Endothelial cell of umbilical vein (primary cell): Measurements from ENCODE around the gene ZNF618. TPM values are rescaled to one million over a fixed set of nuclear protein-coding genes. Genes with fewer than 3 reads are reported as not detected.

Source experiments
- BruUV-seq: library from RNA; stranded (reverse); fragments of 400-500 nt; replicated peaks from 2 replicates; lab custom pipeline; 2021; lab: Mats Ljungman, UMichigan
- CTCF ChIA-PET: fragments of 300-600, 350-600 bp; sonication (Branson Sonifier 250); formaldehyde crosslinking; loops from one replicate; lab custom pipeline; 2021; ENCODE audit warnings: antibody characterized with exemption, inconsistent platforms; lab: Charles Lee
- POLR2A ChIA-PET: fragments of 300-600, 350-600 bp; sonication (Branson Sonifier 250); formaldehyde crosslinking; loops from one replicate; lab custom pipeline; 2021; ENCODE audit warnings: antibody characterized with exemption, inconsistent platforms; lab: Charles Lee
- DNase-seq: peaks from one replicate; pipeline ENCODE4 v3.0.0-alpha.2; 2011; ENCODE audit warnings: low read depth, low spot score
- FAIRE-seq: peaks from 2 replicates; lab custom pipeline; 2011; peaks lifted over from hg19 to GRCh38; lab: Jason Lieb, UNC
- H2AFZ ChIP-seq: 2 replicates; pipeline ENCODE4 v1.6.0; 2012; ENCODE audit warnings: low read depth, low read length, control low read depth, inconsistent platforms
- H3K27ac ChIP-seq: 2 replicates; pipeline ENCODE4 v1.5.1; 2011; ENCODE audit warnings: low read depth, mild to moderate bottlenecking, control low read depth, low read length, moderate library complexity; ENCODE audit not compliant: insufficient read depth
- H3K27me3 ChIP-seq, 2 experiments: 2 replicates each; pipeline versions ENCODE4 v1.6.0 to v1.6.1; 2011; ENCODE audit warnings: low read length in 2 of 2, mixed read lengths in 1 of 2; ENCODE audit not compliant: control insufficient read depth in 2 of 2, insufficient read depth in 2 of 2
- H3K36me3 ChIP-seq, 2 experiments: 2 replicates in 1 of 2; 3 replicates in 1 of 2; pipeline ENCODE4 v1.5.1; 2011; ENCODE audit warnings: low read length in 2 of 2, mild to moderate bottlenecking in 1 of 2, moderate library complexity in 1 of 2; ENCODE audit not compliant: control insufficient read depth in 2 of 2, insufficient read depth in 2 of 2; ENCODE audit errors: extremely low read depth in 1 of 2
- H3K4me1 ChIP-seq: 3 replicates; pipeline ENCODE4 v1.5.1; 2011; ENCODE audit warnings: mild to moderate bottlenecking, low read length; ENCODE audit not compliant: control insufficient read depth, insufficient read depth; ENCODE audit errors: extremely low read depth
- H3K4me2 ChIP-seq: 2 replicates; pipeline ENCODE4 v1.6.1; 2011; ENCODE audit warnings: low read length, control low read depth, mixed read lengths; ENCODE audit not compliant: insufficient read depth
- H3K4me3 ChIP-seq, 3 experiments: fragments of 200-600 bp in 1 of 3; sonication (generic), shearing (Covaris generic) in 1 of 3; replicated peaks in 1 of 3; 2 replicates each; pipeline ENCODE4 v1.5.1; 2011 to 2016; ENCODE audit warnings: control low read depth in 3 of 3, low read length in 3 of 3, mild to moderate bottlenecking in 2 of 3, inconsistent platforms in 1 of 3, low read depth in 1 of 3, moderate library complexity in 1 of 3; ENCODE audit not compliant: insufficient read depth in 1 of 3
- H3K79me2 ChIP-seq: 2 replicates; pipeline ENCODE4 v1.6.0; 2012; ENCODE audit warnings: low read length, inconsistent platforms; ENCODE audit not compliant: control insufficient read depth, insufficient read depth
- H3K9ac ChIP-seq: replicated peaks from 2 replicates; pipeline ENCODE3; 2011; ENCODE audit warnings: low read length, control low read depth; ENCODE audit not compliant: insufficient read depth; ENCODE audit errors: extremely low read depth
- H3K9me1 ChIP-seq: replicated peaks from 3 replicates; pipeline ENCODE4 v1.6.0; 2011; ENCODE audit warnings: mild to moderate bottlenecking, low read length; ENCODE audit not compliant: control insufficient read depth, insufficient read depth; ENCODE audit errors: extremely low read depth
- H3K9me3 ChIP-seq: replicated peaks from 2 replicates; pipeline ENCODE4 v1.5.1; 2012; ENCODE audit warnings: low read length, inconsistent platforms; ENCODE audit not compliant: control insufficient read depth, insufficient read depth
- H4K20me1 ChIP-seq: replicated peaks from 2 replicates; pipeline ENCODE3; 2011; ENCODE audit warnings: mild to moderate bottlenecking, low read length; ENCODE audit not compliant: control insufficient read depth, insufficient read depth; ENCODE audit errors: extremely low read depth
- EZH2 ChIP-seq: IDR thresholded peaks from 2 replicates; pipeline ENCODE4 v1.6.1; 2012; ENCODE audit warnings: borderline replicate concordance, low read depth, mild to moderate bottlenecking, moderate library complexity, low read length, inconsistent platforms; ENCODE audit not compliant: severe bottlenecking
- FOS ChIP-seq: IDR thresholded peaks from 2 replicates; pipeline ENCODE4 v1.6.1; 2011; ENCODE audit warnings: mild to moderate bottlenecking, low read length, moderate library complexity, borderline replicate concordance; ENCODE audit not compliant: insufficient read depth
- GATA2 ChIP-seq: IDR thresholded peaks from 2 replicates; pipeline ENCODE4 v1.7.0; 2011; ENCODE audit warnings: low read depth, mild to moderate bottlenecking, moderate library complexity, mixed read lengths, low read length; ENCODE audit not compliant: insufficient read length, insufficient read depth
- JUN ChIP-seq: IDR thresholded peaks from 2 replicates; pipeline ENCODE4 v1.6.1; 2011; ENCODE audit warnings: borderline replicate concordance, low read depth; ENCODE audit not compliant: insufficient read length, insufficient read depth
- MYC ChIP-seq: IDR thresholded peaks from one replicate; pipeline ENCODE4 v1.6.1; 2011; ENCODE audit warnings: mild to moderate bottlenecking, low read depth, low read length
- POLR2A ChIP-seq: IDR thresholded peaks from 2 replicates; pipeline ENCODE4 v1.6.1; 2012; ENCODE audit warnings: low read depth, mild to moderate bottlenecking, control low read depth, low read length
- POLR2AphosphoS5 ChIP-seq: IDR thresholded peaks from 2 replicates; pipeline ENCODE4 v1.6.1; 2012; ENCODE audit warnings: low read depth, mild to moderate bottlenecking, control low read depth, low read length, moderate library complexity; ENCODE audit not compliant: insufficient read depth
- dilution Hi-C: fragments of 300-500 bp; cut with MboI; formaldehyde crosslinking; loops from one replicate; pipeline ENCODE4 v1.15.0; 2019; ENCODE audit warnings: low sequenced_read_pairs; ENCODE audit not compliant: extremely low pct_ligation_motif_present
- intact Hi-C: fragments of 100-400 bp; cut with micrococcal nuclease; formaldehyde crosslinking; loops from one replicate; pipeline ENCODE4 v1.10.0; 2022
- polyA plus RNA-seq, 4 experiments: library from polyadenylated mRNA; depleted of rRNA in 3 of 4; stranded (reverse) in 3 of 4; unstranded in 1 of 4; fragments of >200 nt; gene quantifications; 2 replicates each; pipeline versions ENCODE4 v1.2.1 to v1.2.3, GENCODE V29; 2011 to 2012; ENCODE audit warnings: missing spikeins in 1 of 4
- total RNA-seq: library from RNA; stranded (reverse); gene quantifications from 2 replicates; pipeline ENCODE4 v1.2.3, GENCODE V29; 2021
- TF ChIP-seq, protein P1 (sequence below): IDR thresholded peaks from 2 replicates; pipeline ENCODE4 v1.6.1; 2011; ENCODE audit not compliant: insufficient read depth, insufficient read length
- TF ChIP-seq, protein P2 (sequence below), 2 donors: IDR thresholded peaks; 1 replicate in 1 of 2; 2 replicates in 1 of 2; pipeline ENCODE4 v1.5.1; 2011; ENCODE audit warnings: low read length in 2 of 2, mild to moderate bottlenecking in 2 of 2, moderate library complexity in 2 of 2, control low read depth in 1 of 2, inconsistent platforms in 1 of 2, low read depth in 1 of 2; ENCODE audit not compliant: insufficient read depth in 1 of 2; ENCODE audit errors: extremely low read depth in 1 of 2

ZNF618 gene
- total and polyA plus RNA-seq, 2 donors (not counting 3 experiments of a cell fraction or from before 2014, with no cell fraction given), result 22.6 to 80.3 TPM

DNA sequence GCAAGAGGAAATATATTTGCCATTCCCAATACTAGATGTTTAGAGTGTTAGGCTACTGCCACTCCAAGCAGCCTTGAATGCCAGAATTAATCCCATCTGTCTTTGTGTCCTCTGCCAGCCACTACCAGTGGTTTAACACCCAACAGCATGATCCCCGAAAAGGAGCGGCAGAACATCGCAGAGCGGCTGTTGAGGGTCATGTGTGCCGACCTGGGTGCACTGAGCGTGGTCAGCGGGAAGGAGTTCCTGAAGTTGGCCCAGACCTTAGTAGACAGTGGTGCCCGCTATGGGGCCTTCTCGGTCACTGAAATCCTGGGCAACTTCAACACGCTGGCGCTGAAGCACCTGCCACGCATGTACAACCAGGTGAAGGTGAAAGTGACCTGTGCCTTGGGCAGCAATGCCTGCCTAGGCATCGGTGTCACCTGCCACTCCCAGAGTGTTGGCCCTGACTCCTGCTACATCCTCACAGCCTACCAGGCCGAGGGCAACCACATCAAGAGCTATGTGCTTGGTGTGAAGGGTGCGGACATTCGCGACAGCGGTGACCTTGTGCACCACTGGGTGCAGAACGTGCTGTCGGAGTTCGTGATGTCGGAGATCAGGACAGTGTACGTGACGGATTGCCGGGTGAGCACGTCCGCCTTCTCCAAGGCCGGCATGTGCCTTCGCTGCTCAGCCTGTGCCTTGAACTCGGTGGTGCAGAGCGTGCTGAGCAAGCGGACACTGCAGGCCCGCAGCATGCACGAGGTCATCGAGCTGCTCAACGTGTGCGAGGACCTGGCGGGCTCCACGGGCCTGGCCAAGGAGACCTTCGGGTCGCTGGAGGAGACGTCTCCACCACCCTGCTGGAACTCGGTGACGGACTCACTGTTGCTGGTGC, 172.7 kb downstream of the ZNF618 start:
- no TSS peak for BruUV-seq

More for the DNA sequence above, 172.7 kb downstream of the ZNF618 start:
- H3K27me3 ChIP-seq, result no peaks in the 10 kb centered on the region
- no peaks in the 10 kb centered on the region for H3K9me1 ChIP-seq
- no peaks in the 10 kb centered on the region for H3K9me3 ChIP-seq
- TF ChIP-seq FOS (no peak), JUN (no peak), GATA2 (no peak), POLR2AphosphoS5 (no peak), EZH2 (no peak), MYC (no peak), POLR2A (no peak)
- TF ChIP-seq, protein P1, sequence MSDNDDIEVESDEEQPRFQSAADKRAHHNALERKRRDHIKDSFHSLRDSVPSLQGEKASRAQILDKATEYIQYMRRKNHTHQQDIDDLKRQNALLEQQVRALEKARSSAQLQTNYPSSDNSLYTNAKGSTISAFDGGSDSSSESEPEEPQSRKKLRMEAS, result no peak
- TF ChIP-seq, protein P2, sequence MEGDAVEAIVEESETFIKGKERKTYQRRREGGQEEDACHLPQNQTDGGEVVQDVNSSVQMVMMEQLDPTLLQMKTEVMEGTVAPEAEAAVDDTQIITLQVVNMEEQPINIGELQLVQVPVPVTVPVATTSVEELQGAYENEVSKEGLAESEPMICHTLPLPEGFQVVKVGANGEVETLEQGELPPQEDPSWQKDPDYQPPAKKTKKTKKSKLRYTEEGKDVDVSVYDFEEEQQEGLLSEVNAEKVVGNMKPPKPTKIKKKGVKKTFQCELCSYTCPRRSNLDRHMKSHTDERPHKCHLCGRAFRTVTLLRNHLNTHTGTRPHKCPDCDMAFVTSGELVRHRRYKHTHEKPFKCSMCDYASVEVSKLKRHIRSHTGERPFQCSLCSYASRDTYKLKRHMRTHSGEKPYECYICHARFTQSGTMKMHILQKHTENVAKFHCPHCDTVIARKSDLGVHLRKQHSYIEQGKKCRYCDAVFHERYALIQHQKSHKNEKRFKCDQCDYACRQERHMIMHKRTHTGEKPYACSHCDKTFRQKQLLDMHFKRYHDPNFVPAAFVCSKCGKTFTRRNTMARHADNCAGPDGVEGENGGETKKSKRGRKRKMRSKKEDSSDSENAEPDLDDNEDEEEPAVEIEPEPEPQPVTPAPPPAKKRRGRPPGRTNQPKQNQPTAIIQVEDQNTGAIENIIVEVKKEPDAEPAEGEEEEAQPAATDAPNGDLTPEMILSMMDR (IDR thresholded peaks at IDR 0.05; ENCODE audit: extremely low read depth in 1 of 2, insufficient read depth in 1 of 2, low read depth in 1 of 2, low read length in 2 of 2), result no peak
- ChIA-PET CTCF (interaction anchor here (0.6 kb wide), 1 partner anchor 172 kb away, joined by 3 read pairs; no protein-coding TSS in a partner anchor), POLR2A (no interaction called here)
- no peak for FAIRE-seq
- DNase-seq, result no peak
- no peaks in the 10 kb centered on the region for H3K79me2 ChIP-seq
- no peaks in the 10 kb centered on the region for H4K20me1 ChIP-seq
- no peak overlapping the region for H3K4me3 ChIP-seq
- H3K9ac ChIP-seq, result no peak overlapping the region
- H3K4me2 ChIP-seq, result no peak overlapping the region
- intact Hi-C loops (no loop called here), dilution Hi-C loops (no loop called here)
- peaks cover 4% of the 10 kb centered on the region for H3K4me1 ChIP-seq
- H2AFZ ChIP-seq, result no peak overlapping the region
- peaks cover 21 to 42% of the 10 kb centered on the region in 2 experiments for H3K36me3 ChIP-seq
- no peak overlapping the region for H3K27ac ChIP-seq
